SW 1271 (cell line): ENCODE data around the gene GFOD2.

Experiments
- DNase-seq, 2 experiments: peaks; one replicate each; lab custom pipeline; 2025; lab: John Stamatoyannopoulos, UW

Gene GFOD2

GRCh38 chr16:67669499-67670101 is 49.5 kb downstream of the GFOD2 start:
- DNase-seq: no peak

- no peak for DNase-seq
These were observed 50.5 kb downstream of the GFOD2 start for GRCh38 chr16:67668495-67669157.

- DNase-seq: peak; percentile 61 to 79
These were observed 51.2 kb downstream of the GFOD2 start for GRCh38 chr16:67667817-67668494.

- no peak for DNase-seq
These were observed 51.7 kb downstream of the GFOD2 start for GRCh38 chr16:67667453-67667816.

GRCh38 chr16:67666559-67667452 is 52.3 kb downstream of the GFOD2 start, which contains the start of the genes C16orf86 and ENKD1:
TSS of gene C16orf86 (plus strand) at chr16:67666814. CDS start at chr16:67666971, 157 bp downstream.
TSS of gene ENKD1 (minus strand) at chr16:67666750. CDS start at chr16:67666442, 308 bp downstream.
- peak; percentile 43 to 63 for DNase-seq

GRCh38 chr16:67666032-67666551 is 53.0 kb downstream of the GFOD2 start:
- peak in 1 of 2 experiments; percentile 31 for DNase-seq

GRCh38 chr16:67665598-67665997 is 53.5 kb downstream of the GFOD2 start:
- no peak for DNase-seq

- DNase-seq: no peak
These were observed 54.2 kb downstream of the GFOD2 start for GRCh38 chr16:67664871-67665270.

GRCh38 chr16:67664258-67664657 is 54.9 kb downstream of the GFOD2 start:
- no peak for DNase-seq

- no peak for DNase-seq
These were observed 55.3 kb downstream of the GFOD2 start for GRCh38 chr16:67663877-67664222.

GRCh38 chr16:67663151-67663876 is 55.8 kb downstream of the GFOD2 start:
- DNase-seq: peak in 1 of 2 experiments; percentile 13

GRCh38 chr16:67662653-67663010 is 56.5 kb downstream of the GFOD2 start:
- DNase-seq: no peak

- DNase-seq: no peak
These were observed 57.0 kb downstream of the GFOD2 start for GRCh38 chr16:67661886-67662652.

- DNase-seq: peak in 1 of 2 experiments; percentile 57
These were observed 57.9 kb downstream of the GFOD2 start for GRCh38 chr16:67661101-67661761.

GRCh38 chr16:67660564-67661028 is 58.5 kb downstream of the GFOD2 start, which contains the start of gene PARD6A:
TSS of gene PARD6A (plus strand) at chr16:67660960. CDS start at chr16:67661039, 79 bp downstream.
- peak; percentile 95 for DNase-seq

GRCh38 chr16:67659675-67660563 is 59.2 kb downstream of the GFOD2 start, which contains the start of gene ACD:
TSS of gene ACD (minus strand) at chr16:67660260. CDS start at chr16:67660220, 40 bp downstream.
- DNase-seq: peak; percentile 75 to 79

GRCh38 chr16:67658849-67659674 is 60.1 kb downstream of the GFOD2 start:
- no peak for DNase-seq
